ENCODE results near the gene MCOLN2. TPM values are rescaled to one million over a fixed set of nuclear protein-coding genes. Genes with fewer than 3 reads are reported as not detected.

The MCOLN2 gene
- total and polyA plus RNA-seq, 2 of the 4 experiments (the other 2 are of a cell fraction): 0.43 to 0.54 TPM

GRCh38 chr1:84963021-84963420, 33.9 kb downstream of the MCOLN2 start:
- H2AK5ac ChIP-seq (ENCODE audit: low read depth, low read length): no peak overlapping the region
- H4K8ac ChIP-seq (ENCODE audit: low read depth in 2 of 2, low read length in 2 of 2): no peak overlapping the region
- H3K27me3 ChIP-seq (ENCODE audit: control insufficient read depth, insufficient read depth, low read length): no peaks in the 10 kb centered on the region; the same call in 1 of the 2 replicates
- TF ChIP-seq BHLHE40 (IDR thresholded peaks at IDR 0.05; ENCODE audit: low read depth, low read length) (no peak), MAZ (IDR thresholded peaks at IDR 0.05; ENCODE audit: borderline replicate concordance, low read depth, low read length) (no peak)
- no peak overlapping the region for H2BK120ac ChIP-seq (ENCODE audit: low read depth, low read length)
- no peak overlapping the region for H2BK15ac ChIP-seq (ENCODE audit: low read depth, low read length)
- H3K27ac ChIP-seq (ENCODE audit: insufficient read depth, low read length): no peak overlapping the region
- no peak overlapping the region for H3K14ac ChIP-seq (replicated peaks; ENCODE audit: low read depth, low read length)
- no peaks in the 10 kb centered on the region for H3K9me3 ChIP-seq (ENCODE audit: control insufficient read depth, insufficient read depth, low read length)
- peaks cover 3% of the 10 kb centered on the region for H3K9me1 ChIP-seq (ENCODE audit: insufficient read depth, low read length)
- BruUV-seq (replicated peaks): no TSS peak
- no peak overlapping the region for H3K4me2 ChIP-seq (ENCODE audit: low read depth, low read length)
- no peak overlapping the region for H2AFZ ChIP-seq (replicated peaks; ENCODE audit: low read length, poor library complexity)
- intact Hi-C loops (cut with micrococcal nuclease) (no loop called here), dilution Hi-C loops (cut with HindIII; ENCODE audit: low sequenced_read_pairs, unreplicated experiment) (no loop called here), in situ Hi-C loops (cut with MboI; ENCODE audit: low sequenced_read_pairs) (no loop called here)
- no peak overlapping the region for H3K9ac ChIP-seq (ENCODE audit: low read depth, low read length)
- H4K91ac ChIP-seq (ENCODE audit: insufficient read depth, low read depth, low read length): no peak overlapping the region
- H3K36me3 ChIP-seq (ENCODE audit: control insufficient read depth, insufficient read depth, low read length): no peaks in the 10 kb centered on the region
- H3K23ac ChIP-seq (ENCODE audit: low read depth, low read length): no peak overlapping the region
- no peak overlapping the region for H2BK5ac ChIP-seq (ENCODE audit: low read depth, low read length, poor library complexity, severe bottlenecking)
- H3K56ac ChIP-seq (ENCODE audit: extremely low read depth, insufficient read depth, low read length): no peak overlapping the region
- no peak overlapping the region for H2AK9ac ChIP-seq (replicated peaks; ENCODE audit: low read depth, low read length, poor library complexity)
- no peaks in the 10 kb centered on the region for H4K20me1 ChIP-seq (ENCODE audit: insufficient read depth, low read length)
- no peak overlapping the region for H3K4me3 ChIP-seq (ENCODE audit: insufficient read depth, low read depth, low read length)
- ATAC-seq (ENCODE audit: low read depth) (no peak), DNase-seq (no peak)
- POLR2A ChIA-PET (ENCODE audit: unreplicated experiment): no interaction called here
- H4K5ac ChIP-seq (ENCODE audit: low read depth, low read length): no peak overlapping the region
- no peak overlapping the region for H3K18ac ChIP-seq (ENCODE audit: low read depth, low read length)
- no peak overlapping the region for H2BK20ac ChIP-seq (ENCODE audit: low read depth, low read length)
- H3K4me1 ChIP-seq (ENCODE audit: control insufficient read depth, insufficient read depth, low read length): peaks cover 2% of the 10 kb centered on the region
- CTCF ChIA-PET: no interaction called here
- no peaks in the 10 kb centered on the region for H3K79me1 ChIP-seq (ENCODE audit: low read depth in 1 of 2, low read length in 2 of 2)
- H3K4ac ChIP-seq (ENCODE audit: low read depth, low read length): no peak overlapping the region

Data from IMR-90 (cell line).